A549 (cell line): ENCODE data around the gene TNS1.

Source experiments
- NPAS2 ChIP-seq: fragments of 250-450 bp; sonication (Bioruptor Pico); IDR thresholded peaks from 2 replicates; pipeline ENCODE4 v1.8.0; 2022; ENCODE audit warnings: mild to moderate bottlenecking, moderate library complexity, borderline replicate concordance
- TP53 ChIP-seq: fragments of 250-450 bp; sonication (Bioruptor Pico); IDR thresholded peaks from 2 replicates; pipeline ENCODE4 v1.5.0; 2021; ENCODE audit warnings: mild to moderate bottlenecking, moderate library complexity
- TF ChIP-seq, protein P1 (sequence below): fragments of >200 bp; sonication (Bioruptor Twin); formaldehyde crosslinking; IDR thresholded peaks from 3 replicates; pipeline ENCODE4 v1.5.1; 2016

- TF ChIP-seq, protein P1, sequence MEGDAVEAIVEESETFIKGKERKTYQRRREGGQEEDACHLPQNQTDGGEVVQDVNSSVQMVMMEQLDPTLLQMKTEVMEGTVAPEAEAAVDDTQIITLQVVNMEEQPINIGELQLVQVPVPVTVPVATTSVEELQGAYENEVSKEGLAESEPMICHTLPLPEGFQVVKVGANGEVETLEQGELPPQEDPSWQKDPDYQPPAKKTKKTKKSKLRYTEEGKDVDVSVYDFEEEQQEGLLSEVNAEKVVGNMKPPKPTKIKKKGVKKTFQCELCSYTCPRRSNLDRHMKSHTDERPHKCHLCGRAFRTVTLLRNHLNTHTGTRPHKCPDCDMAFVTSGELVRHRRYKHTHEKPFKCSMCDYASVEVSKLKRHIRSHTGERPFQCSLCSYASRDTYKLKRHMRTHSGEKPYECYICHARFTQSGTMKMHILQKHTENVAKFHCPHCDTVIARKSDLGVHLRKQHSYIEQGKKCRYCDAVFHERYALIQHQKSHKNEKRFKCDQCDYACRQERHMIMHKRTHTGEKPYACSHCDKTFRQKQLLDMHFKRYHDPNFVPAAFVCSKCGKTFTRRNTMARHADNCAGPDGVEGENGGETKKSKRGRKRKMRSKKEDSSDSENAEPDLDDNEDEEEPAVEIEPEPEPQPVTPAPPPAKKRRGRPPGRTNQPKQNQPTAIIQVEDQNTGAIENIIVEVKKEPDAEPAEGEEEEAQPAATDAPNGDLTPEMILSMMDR: no peak
- TF ChIP-seq TP53 (CRISPR knock-in tag) (no peak), NPAS2 (CRISPR knock-in tag) (no peak)
These were observed 176.3 kb downstream of the TNS1 start for GRCh38 chr2:217826520-217826919.
